BLaER1 treated with 17β-estradiol and CSF1 and Interleukin-3, amounts not matched to agents 10 nM and 100 nM (cell line): ENCODE measurements around the gene USP5.

ENCODE experiments used
- H3K27ac ChIP-seq, 11 experiments: shearing (Covaris generic); formaldehyde crosslinking; 2 replicates each; pipeline ENCODE4 v1.8.1; 2022
- H3K27me3 ChIP-seq, 11 experiments: shearing (Covaris generic); formaldehyde crosslinking; 2 replicates each; pipeline ENCODE4 v1.8.1; 2022
- H3K36me3 ChIP-seq, 11 experiments: shearing (Covaris generic); formaldehyde crosslinking; 2 replicates each; pipeline ENCODE4 v1.8.1; 2022
- H3K4me1 ChIP-seq, 10 experiments: shearing (Covaris generic); formaldehyde crosslinking; 2 replicates each; pipeline ENCODE4 v1.8.1; 2022
- H3K4me2 ChIP-seq, 11 experiments: shearing (Covaris generic); formaldehyde crosslinking; 2 replicates each; pipeline ENCODE4 v1.8.1; 2022
- H3K4me3 ChIP-seq, 10 experiments: shearing (Covaris generic); formaldehyde crosslinking; 2 replicates each; pipeline ENCODE4 v1.8.1; 2022
- H3K9ac ChIP-seq, 11 experiments: shearing (Covaris generic); formaldehyde crosslinking; 2 replicates each; pipeline ENCODE4 v1.8.1; 2022
- H3K9me3 ChIP-seq, 11 experiments: shearing (Covaris generic); formaldehyde crosslinking; replicated peaks in 1 of 11; 2 replicates each; pipeline ENCODE4 v1.8.1; 2022
- H4K20me1 ChIP-seq, 11 experiments: shearing (Covaris generic); formaldehyde crosslinking; 2 replicates each; pipeline ENCODE4 v1.8.1; 2022
- Cebpa-rat ChIP-seq, 11 experiments: shearing (Covaris generic); IDR thresholded peaks; 2 replicates each; pipeline ENCODE4 v1.8.1; 2022

USP5 gene

DNA sequence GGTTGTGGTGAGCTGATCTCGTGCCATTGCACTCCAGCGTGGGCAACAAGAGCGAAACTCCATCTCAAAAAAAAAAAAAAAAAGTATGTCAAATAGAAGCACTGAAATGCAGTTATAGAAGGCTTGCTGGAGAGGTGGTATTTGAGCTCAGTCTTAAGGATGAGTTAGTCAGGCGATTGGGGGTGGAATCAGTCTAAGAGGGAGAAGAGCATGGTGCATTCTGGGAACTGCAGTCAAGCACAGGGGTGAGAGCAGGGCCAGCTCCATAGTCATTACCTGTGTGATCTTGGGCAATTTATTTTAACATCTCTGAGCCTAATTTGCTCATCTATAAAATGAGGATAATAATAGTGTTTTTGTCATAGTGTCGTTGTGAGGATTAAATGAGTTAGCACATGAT is 17.1 kb upstream of the USP5 start:
- Histone ChIP-seq H3K36me3 (no peaks in the 10 kb centered on the region), H3K4me3 (no peak overlapping the region), H3K9me3 (no peaks in the 10 kb centered on the region), H4K20me1 (peaks cover 0 to 24% (median 7%) of the 10 kb centered on the region in 11 experiments; a peak in 12 of 22 replicates), H3K27ac (no peak overlapping the region), H3K9ac (no peak overlapping the region), H3K27me3 (peaks cover 35 to 74% (median 53%) of the 10 kb centered on the region in 11 experiments), H3K4me1 (peaks cover 0 to 12% (median 5%) of the 10 kb centered on the region in 10 experiments; a peak in 8 of 20 replicates), H3K4me2 (no peak overlapping the region)
- TF ChIP-seq Cebpa-rat (IDR thresholded peaks at IDR 0.05), result no peak

DNA sequence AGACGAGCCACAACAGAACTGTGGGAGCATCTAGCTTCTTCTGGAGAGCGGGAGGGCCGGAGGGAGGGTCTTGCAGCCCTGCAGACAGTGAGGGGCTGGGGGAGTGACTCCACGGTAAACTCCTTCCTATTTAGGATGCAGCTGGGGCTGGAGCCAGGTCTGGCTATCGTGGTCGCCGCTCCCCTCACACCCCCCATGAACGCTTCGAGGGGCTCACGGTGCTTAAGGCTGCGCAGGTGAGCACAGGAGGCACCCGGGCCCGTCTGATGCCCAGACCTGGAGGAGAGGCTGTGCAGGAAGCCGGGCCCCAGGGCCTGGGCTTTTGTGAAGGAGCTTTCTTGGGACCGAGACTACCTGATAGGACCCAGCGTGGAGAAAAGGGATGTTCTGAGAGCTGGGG is 15.1 kb upstream of the USP5 start:
- Histone ChIP-seq H3K27ac (no peak overlapping the region), H3K27me3 (peaks cover 15 to 55% (median 33%) of the 10 kb centered on the region in 11 experiments), H3K4me1 (peaks cover 0 to 16% (median 9%) of the 10 kb centered on the region in 10 experiments; a peak in 8 of 20 replicates), H3K36me3 (no peaks in the 10 kb centered on the region), H3K9ac (no peak overlapping the region), H3K4me3 (no peak overlapping the region), H3K9me3 (no peaks in the 10 kb centered on the region), H3K4me2 (no peak overlapping the region), H4K20me1 (peaks cover 0 to 5% (median 0%) of the 10 kb centered on the region in 11 experiments; a peak in 4 of 22 replicates)
- TF ChIP-seq Cebpa-rat (IDR thresholded peaks at IDR 0.05), result no peak

DNA sequence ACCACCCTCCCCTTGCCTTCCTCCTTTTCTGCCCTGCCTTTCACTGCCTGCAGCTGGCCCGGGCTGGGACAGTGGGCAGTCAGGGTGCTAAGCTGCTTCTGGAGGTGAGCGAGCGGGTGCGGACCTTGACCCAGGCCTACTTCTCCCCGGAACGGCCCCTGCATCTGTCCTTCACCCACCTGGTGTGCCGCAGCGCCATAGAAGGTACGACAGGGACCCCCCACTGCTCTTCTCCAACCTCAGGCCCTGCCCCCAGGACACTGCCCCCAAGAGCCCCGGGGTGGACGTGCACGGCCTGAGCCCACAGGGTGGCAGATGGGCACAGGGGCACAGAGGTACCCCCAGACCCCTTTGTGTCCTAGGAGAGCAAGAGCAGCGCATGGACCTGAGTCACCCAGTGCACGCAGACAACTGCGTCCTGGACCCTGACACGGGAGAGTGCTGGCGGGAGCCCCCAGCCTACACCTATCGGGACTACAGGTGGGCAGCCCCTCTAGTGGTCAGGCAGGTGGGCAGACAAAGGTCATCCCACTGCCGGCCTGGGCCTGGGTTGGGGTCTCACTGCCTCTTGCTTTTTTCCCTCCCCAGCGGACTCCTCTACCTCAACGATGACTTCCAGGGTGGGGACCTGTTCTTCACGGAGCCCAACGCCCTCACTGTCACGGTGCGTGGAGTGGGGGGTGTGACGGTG is 14.4 kb upstream of the USP5 start:
- no peak overlapping the region for H3K9ac ChIP-seq
- H3K4me3 ChIP-seq, result no peak overlapping the region
- no peaks in the 10 kb centered on the region for H3K36me3 ChIP-seq
- H3K27ac ChIP-seq, result no peak overlapping the region
- TF ChIP-seq Cebpa-rat (IDR thresholded peaks at IDR 0.05), result no peak
- no peak overlapping the region for H3K4me2 ChIP-seq
- H3K9me3 ChIP-seq, result no peaks in the 10 kb centered on the region
- no peaks in the 10 kb centered on the region; a peak in 1 of 22 replicates for H4K20me1 ChIP-seq
- H3K4me1 ChIP-seq, result peaks cover 0 to 16% (median 9%) of the 10 kb centered on the region in 10 experiments; a peak in 8 of 20 replicates
- peaks cover 9 to 48% (median 27%) of the 10 kb centered on the region in 11 experiments for H3K27me3 ChIP-seq

DNA sequence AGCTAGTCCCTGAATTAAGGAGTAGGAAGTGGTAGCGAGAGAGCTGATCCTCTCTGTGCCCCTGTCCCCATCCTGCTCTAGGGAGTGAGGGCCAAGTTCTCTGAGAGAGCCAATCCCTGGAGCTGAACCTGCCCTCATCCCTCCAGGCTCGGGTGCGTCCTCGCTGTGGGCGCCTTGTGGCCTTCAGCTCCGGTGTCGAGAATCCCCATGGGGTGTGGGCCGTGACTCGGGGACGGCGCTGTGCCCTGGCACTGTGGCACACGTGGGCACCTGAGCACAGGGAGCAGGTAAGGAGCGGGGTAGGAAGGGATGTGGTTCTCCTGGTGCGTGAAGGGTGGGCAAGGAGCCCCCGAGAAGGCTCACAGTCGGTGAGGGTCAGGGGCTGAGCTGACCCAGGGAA is 13.1 kb upstream of the USP5 start:
- Histone ChIP-seq H3K4me2 (no peak overlapping the region), H4K20me1 (no peaks in the 10 kb centered on the region; a peak in 1 of 22 replicates), H3K36me3 (no peaks in the 10 kb centered on the region), H3K4me1 (peaks cover 0 to 22% (median 9%) of the 10 kb centered on the region in 10 experiments; a peak in 8 of 20 replicates), H3K27ac (no peak overlapping the region), H3K4me3 (no peak overlapping the region), H3K27me3 (peaks cover under 1 to 35% (median 13%) of the 10 kb centered on the region in 11 experiments; a peak in 19 of 22 replicates), H3K9me3 (no peaks in the 10 kb centered on the region), H3K9ac (no peak overlapping the region)
- TF ChIP-seq Cebpa-rat (IDR thresholded peaks at IDR 0.05), result no peak

DNA sequence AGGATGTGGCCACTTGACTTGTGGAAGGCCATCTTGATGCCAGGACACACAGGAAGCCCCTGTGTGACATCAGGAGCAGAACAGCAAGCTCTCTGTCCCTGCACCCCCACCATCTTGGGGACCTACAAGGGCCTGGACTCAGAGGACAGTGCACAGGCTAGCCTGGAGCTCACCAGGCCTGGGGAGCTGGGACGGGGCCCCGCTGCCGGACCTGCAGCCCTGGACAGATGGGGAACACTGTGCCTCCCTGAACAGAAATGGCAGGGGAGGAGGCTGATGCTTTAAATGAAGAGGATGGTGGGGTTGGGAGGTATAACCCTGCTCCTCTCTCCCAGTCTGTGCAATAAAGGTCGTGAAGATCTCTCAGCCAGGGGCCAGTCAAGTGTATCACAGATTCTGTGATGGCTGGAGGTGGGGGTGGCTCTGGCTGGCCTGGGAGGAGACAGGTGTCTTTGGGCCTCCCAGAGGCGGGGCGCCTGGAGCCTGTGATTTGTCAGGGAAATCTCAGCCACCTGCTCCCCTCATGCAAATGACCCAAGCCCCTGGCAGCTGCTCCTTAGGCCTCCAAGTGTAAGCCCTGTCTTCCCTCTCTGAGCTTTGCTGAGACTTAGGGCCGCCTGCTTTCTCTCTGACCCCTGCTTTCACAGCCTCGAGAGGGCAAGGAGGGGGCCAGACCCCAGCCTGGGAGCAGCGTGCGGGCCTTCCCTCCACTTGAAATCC is 12.3 kb upstream of the USP5 start:
- Histone ChIP-seq H4K20me1 (no peaks in the 10 kb centered on the region; a peak in 1 of 22 replicates), H3K27me3 (peaks cover 0 to 27% (median 5%) of the 10 kb centered on the region in 11 experiments; a peak in 11 of 22 replicates), H3K36me3 (no peaks in the 10 kb centered on the region), H3K4me1 (peaks cover 0 to 22% (median 9%) of the 10 kb centered on the region in 10 experiments; a peak in 8 of 20 replicates), H3K4me3 (no peak overlapping the region), H3K9ac (peak overlapping the region in 2 of 11 experiments; percentile 7 to 14; a peak in 1 of 22 replicates), H3K27ac (no peak overlapping the region), H3K4me2 (peak overlapping the region in 8 of 11 experiments; percentile 9 to 55 (median 47); a peak in 12 of 22 replicates), H3K9me3 (no peaks in the 10 kb centered on the region)
- no peak for TF ChIP-seq Cebpa-rat (IDR thresholded peaks at IDR 0.05)

DNA sequence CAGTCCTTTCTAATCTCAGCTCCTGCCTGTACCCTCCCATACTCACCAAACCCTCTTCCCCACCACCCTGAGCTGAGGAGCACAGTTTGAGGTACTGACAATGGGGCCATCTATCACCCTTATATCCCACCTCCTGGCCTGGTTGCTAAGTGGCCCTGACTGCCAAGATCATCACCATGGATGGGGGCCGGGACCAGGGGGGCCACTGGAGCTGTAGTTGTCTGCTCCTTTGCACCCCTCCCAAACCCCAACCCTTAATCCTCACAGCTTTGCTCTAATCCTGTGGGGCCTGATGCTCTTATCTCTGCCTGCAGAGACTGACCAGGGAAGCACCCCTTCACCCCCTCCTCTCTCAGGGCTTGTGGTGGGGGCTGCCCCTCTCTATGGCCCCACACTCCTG is 11.6 kb upstream of the USP5 start:
- peaks cover 0 to 4% (median 0%) of the 10 kb centered on the region in 11 experiments; a peak in 3 of 22 replicates for H3K36me3 ChIP-seq
- TF ChIP-seq Cebpa-rat (IDR thresholded peaks at IDR 0.05), result no peak
- H3K9ac ChIP-seq, result peak overlapping the region in 2 of 11 experiments; percentile 7 to 14; a peak in 1 of 22 replicates
- H3K4me1 ChIP-seq, result peaks cover 0 to 22% (median 9%) of the 10 kb centered on the region in 10 experiments; a peak in 8 of 20 replicates
- H3K27me3 ChIP-seq, result peaks cover 0 to 22% (median 0%) of the 10 kb centered on the region in 11 experiments; a peak in 4 of 22 replicates
- H3K9me3 ChIP-seq, result no peaks in the 10 kb centered on the region
- no peak overlapping the region for H3K4me3 ChIP-seq
- no peak overlapping the region for H3K27ac ChIP-seq
- H3K4me2 ChIP-seq, result peak overlapping the region in 5 of 11 experiments; percentile 34 to 55 (median 51); a peak in 6 of 22 replicates
- no peaks in the 10 kb centered on the region; a peak in 3 of 22 replicates for H4K20me1 ChIP-seq

DNA sequence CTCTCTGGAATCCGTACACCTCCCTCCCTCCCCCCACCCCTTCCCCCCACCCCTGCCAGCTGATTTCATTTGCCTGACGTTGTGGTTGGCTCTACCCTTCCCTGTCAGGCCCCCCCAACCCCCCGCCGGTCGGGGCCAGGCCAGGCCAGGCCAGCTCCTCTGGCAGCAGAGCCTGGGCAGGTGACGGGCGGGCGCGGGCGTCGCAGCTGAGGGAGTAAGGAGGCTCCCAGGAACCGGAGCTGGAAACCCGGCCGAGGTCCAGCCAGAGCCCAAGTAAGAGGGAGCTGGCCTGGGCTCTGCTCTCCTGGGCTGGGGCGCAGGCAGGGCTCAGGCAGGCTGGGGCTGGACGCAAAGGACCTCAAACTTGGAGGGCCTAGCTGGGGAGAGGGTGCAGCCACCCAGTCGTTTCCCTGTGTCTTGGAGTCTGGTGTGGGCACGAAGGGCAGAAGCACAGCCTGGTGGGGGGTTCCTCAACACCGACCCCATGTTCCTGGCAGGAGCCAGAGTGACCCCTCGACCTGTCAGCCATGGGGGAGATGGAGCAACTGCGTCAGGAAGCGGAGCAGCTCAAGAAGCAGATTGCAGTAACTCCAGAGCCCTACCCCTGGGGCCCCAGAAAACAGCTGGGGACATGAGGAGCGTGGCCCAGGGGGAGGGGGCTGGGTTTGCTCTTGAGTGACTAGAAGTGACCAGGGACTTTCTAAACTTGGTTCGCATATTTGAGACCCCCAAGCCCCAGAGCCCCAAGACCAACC is 11.0 kb upstream of the USP5 start, which contains the start of gene GNB3:
Gene GNB3, plus strand, starts transcription at position 165 of the 755 bp plus-strand sequence. Its CDS starts 363 bp downstream, at position 528.
- no peaks in the 10 kb centered on the region for H3K9me3 ChIP-seq
- peaks cover 0 to 9% (median 2%) of the 10 kb centered on the region in 11 experiments; a peak in 8 of 22 replicates for H3K36me3 ChIP-seq
- no peak within 1 kb of the TSS for H3K27ac ChIP-seq
- peak within 1 kb of the TSS in 2 of 11 experiments; percentile 7 to 14; a peak in 1 of 22 replicates for H3K9ac ChIP-seq
- TF ChIP-seq Cebpa-rat (IDR thresholded peaks at IDR 0.05), result no peak
- peak within 1 kb of the TSS in 8 of 11 experiments; percentile 9 to 55 (median 47); a peak in 12 of 22 replicates for H3K4me2 ChIP-seq
- H4K20me1 ChIP-seq, result peaks cover 0 to under 1% (median 0%) of the 10 kb centered on the region in 11 experiments; a peak in 3 of 22 replicates
- peaks cover under 1 to 19% (median 9%) of the 10 kb centered on the region in 10 experiments; a peak in 11 of 20 replicates for H3K4me1 ChIP-seq
- peaks cover 0 to 22% (median 0%) of the 10 kb centered on the region in 11 experiments; a peak in 4 of 22 replicates for H3K27me3 ChIP-seq
- no peak within 1 kb of the TSS for H3K4me3 ChIP-seq

DNA sequence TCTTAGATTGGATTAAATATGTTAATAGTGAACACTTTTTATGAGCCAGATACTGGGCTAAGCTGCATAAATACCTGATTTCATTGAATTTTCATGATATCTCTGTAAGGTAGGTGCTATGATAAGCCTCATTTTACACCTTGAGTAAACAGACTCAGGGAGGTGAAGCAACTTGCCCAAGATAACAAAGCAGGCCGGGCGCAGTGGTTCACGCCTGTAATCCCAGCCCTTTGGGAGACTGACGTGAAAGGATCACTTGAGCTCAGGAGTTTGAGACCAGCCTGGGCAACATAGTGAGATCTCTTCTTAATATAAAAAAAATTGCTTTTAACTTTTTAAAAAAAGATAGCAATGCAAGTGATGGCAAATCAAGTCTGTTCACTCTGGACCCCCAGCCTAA is 9.9 kb upstream of the USP5 start:
- H3K9me3 ChIP-seq, result no peaks in the 10 kb centered on the region
- no peak overlapping the region for H3K27ac ChIP-seq
- peaks cover 0 to 20% (median 13%) of the 10 kb centered on the region in 11 experiments; a peak in 13 of 22 replicates for H3K36me3 ChIP-seq

More for the DNA sequence above, 9.9 kb upstream of the USP5 start:
- Histone ChIP-seq H3K4me2 (no peak overlapping the region), H3K4me1 (peaks cover 8 to 22% (median 12%) of the 10 kb centered on the region in 10 experiments; a peak in 16 of 20 replicates), H3K27me3 (peaks cover 0 to 22% (median 0%) of the 10 kb centered on the region in 11 experiments; a peak in 3 of 22 replicates), H3K4me3 (no peak overlapping the region), H4K20me1 (peaks cover 0 to 8% (median 0%) of the 10 kb centered on the region in 11 experiments; a peak in 6 of 22 replicates), H3K9ac (no peak overlapping the region)
- no peak for TF ChIP-seq Cebpa-rat (IDR thresholded peaks at IDR 0.05)
